ENCODE results near the gene ARSB. TPM values are rescaled to one million over a fixed set of nuclear protein-coding genes. Genes with fewer than 3 reads are reported as not detected.

Gene ARSB
- total and polyA plus RNA-seq, 2 donors (not counting 1 experiment from before 2014, with no cell fraction given): 4.6 to 9.8 TPM

- H3K27me3 ChIP-seq (replicated peaks in 1 of 4; ENCODE audit: control extremely low read depth in 1 of 4, control insufficient read depth in 3 of 4, insufficient read depth in 4 of 4, low read length in 3 of 4): no peaks in the 10 kb centered on the region
- TF ChIP-seq CTCF (IDR thresholded peaks at IDR 0.05): no peak
- no peak for TF ChIP-seq EZH2 (IDR thresholded peaks at IDR 0.05; ENCODE audit: borderline replicate concordance, insufficient read depth, low read depth, low read length, poor library complexity, severe bottlenecking)
- H3K4me3 ChIP-seq (ENCODE audit: control extremely low read depth in 1 of 5, extremely low read depth in 1 of 5, insufficient read depth in 1 of 5, low read depth in 2 of 5, low read length in 4 of 5): no peak overlapping the region
- no CpG with 5 or more reads among the region's 3 CpGs for WGBS (ENCODE audit: insufficient coverage)
- no peak overlapping the region for H3K4me2 ChIP-seq (replicated peaks; ENCODE audit: low read depth, low read length, poor library complexity, severe bottlenecking)
- no peak overlapping the region for H3K27ac Mint-ChIP-seq
- POLR2A ChIA-PET: no interaction called here
- ATAC-seq (ENCODE audit: low read depth) (no peak), DNase-seq (no peak)
- no peak overlapping the region for H3K27ac ChIP-seq (ENCODE audit: low read length in 2 of 2)
- H2AFZ ChIP-seq (ENCODE audit: insufficient read depth, low read depth, low read length, poor library complexity, severe bottlenecking): no peak overlapping the region
- intact Hi-C loops (cut with micrococcal nuclease): no loop called here
- no peaks in the 10 kb centered on the region for H4K20me1 ChIP-seq (ENCODE audit: control insufficient read depth, insufficient read depth, low read length, poor library complexity, severe bottlenecking)
- H3K9me3 Mint-ChIP-seq (ENCODE audit: insufficient read depth): no peaks in the 10 kb centered on the region
- H3K9me3 ChIP-seq (ENCODE audit: control extremely low read depth in 1 of 3, control insufficient read depth in 2 of 3, insufficient read depth in 1 of 3, low read length in 2 of 3): no peaks in the 10 kb centered on the region
- no peak overlapping the region for H3K4me3 Mint-ChIP-seq
- H3K36me3 ChIP-seq (replicated peaks in 1 of 2; ENCODE audit: control extremely low read depth in 1 of 2, control insufficient read depth in 1 of 2, extremely low read depth in 1 of 2, insufficient read depth in 2 of 2, low read length in 1 of 2): no peaks in the 10 kb centered on the region
- CTCF ChIA-PET: interaction anchor here (1.5 kb wide), 2 partner anchors 9 to 11 kb away, joined by 3 to 6 read pairs; no protein-coding TSS in a partner anchor
- no peaks in the 10 kb centered on the region for H3K79me2 ChIP-seq (ENCODE audit: control insufficient read depth, insufficient read depth, low read length)
- no peak overlapping the region for H3K9ac ChIP-seq (ENCODE audit: low read length)
- no peaks in the 10 kb centered on the region for H3K4me1 ChIP-seq (ENCODE audit: control insufficient read depth in 2 of 2, insufficient read depth in 2 of 2, low read length in 2 of 2)
- no peaks in the 10 kb centered on the region for H3K27me3 Mint-ChIP-seq
- no peaks in the 10 kb centered on the region for H3K4me1 Mint-ChIP-seq
Observed at GRCh38 chr5:78744951-78745534, 240.1 kb downstream of the ARSB start.

GRCh38 chr5:78741019-78741418 is 244.1 kb downstream of the ARSB start:
- intact Hi-C loops (cut with micrococcal nuclease): no loop called here
- Histone ChIP-seq H3K36me3 (replicated peaks in 1 of 2; ENCODE audit: control extremely low read depth in 1 of 2, control insufficient read depth in 1 of 2, extremely low read depth in 1 of 2, insufficient read depth in 2 of 2, low read length in 1 of 2) (no peaks in the 10 kb centered on the region), H3K4me3 (ENCODE audit: control extremely low read depth in 1 of 5, extremely low read depth in 1 of 5, insufficient read depth in 1 of 5, low read depth in 2 of 5, low read length in 4 of 5) (no peak overlapping the region), H3K9ac (ENCODE audit: low read length) (no peak overlapping the region), H2AFZ (ENCODE audit: insufficient read depth, low read depth, low read length, poor library complexity, severe bottlenecking) (no peak overlapping the region), H3K27ac (ENCODE audit: low read length in 2 of 2) (no peak overlapping the region), H3K27me3 (replicated peaks in 1 of 4; ENCODE audit: control extremely low read depth in 1 of 4, control insufficient read depth in 3 of 4, insufficient read depth in 4 of 4, low read length in 3 of 4) (no peaks in the 10 kb centered on the region), H4K20me1 (ENCODE audit: control insufficient read depth, insufficient read depth, low read length, poor library complexity, severe bottlenecking) (no peaks in the 10 kb centered on the region), H3K4me1 (ENCODE audit: control insufficient read depth in 2 of 2, insufficient read depth in 2 of 2, low read length in 2 of 2) (peaks cover 3 to 5% of the 10 kb centered on the region in 2 donors), H3K79me2 (ENCODE audit: control insufficient read depth, insufficient read depth, low read length) (no peaks in the 10 kb centered on the region), H3K4me2 (replicated peaks; ENCODE audit: low read depth, low read length, poor library complexity, severe bottlenecking) (no peak overlapping the region), H3K9me3 (ENCODE audit: control extremely low read depth in 1 of 3, control insufficient read depth in 2 of 3, insufficient read depth in 1 of 3, low read length in 2 of 3) (no peaks in the 10 kb centered on the region)
- WGBS (ENCODE audit: insufficient coverage): no CpG with 5 or more reads among the region's 1 CpG
- DNase-seq: no peak
- Mint-ChIP-seq H3K9me3 (ENCODE audit: insufficient read depth) (peaks cover 2% of the 10 kb centered on the region), H3K27me3 (no peaks in the 10 kb centered on the region), H3K4me3 (no peak overlapping the region), H3K27ac (no peak overlapping the region), H3K4me1 (peaks cover 4% of the 10 kb centered on the region)
- no peak for ATAC-seq (ENCODE audit: low read depth)
- CTCF ChIA-PET: no interaction called here
- TF ChIP-seq CTCF (IDR thresholded peaks at IDR 0.05) (no peak), EZH2 (IDR thresholded peaks at IDR 0.05; ENCODE audit: borderline replicate concordance, insufficient read depth, low read depth, low read length, poor library complexity, severe bottlenecking) (no peak)
- POLR2A ChIA-PET: no interaction called here
